ENCODE data around the gene EXOC4. TPM values are rescaled to one million over a fixed set of nuclear protein-coding genes. Genes with fewer than 3 reads are reported as not detected.

The EXOC4 gene
- total RNA-seq, 3 donors from 2014 or later = 88.3 to 136 (median 99.6) TPM

DNA sequence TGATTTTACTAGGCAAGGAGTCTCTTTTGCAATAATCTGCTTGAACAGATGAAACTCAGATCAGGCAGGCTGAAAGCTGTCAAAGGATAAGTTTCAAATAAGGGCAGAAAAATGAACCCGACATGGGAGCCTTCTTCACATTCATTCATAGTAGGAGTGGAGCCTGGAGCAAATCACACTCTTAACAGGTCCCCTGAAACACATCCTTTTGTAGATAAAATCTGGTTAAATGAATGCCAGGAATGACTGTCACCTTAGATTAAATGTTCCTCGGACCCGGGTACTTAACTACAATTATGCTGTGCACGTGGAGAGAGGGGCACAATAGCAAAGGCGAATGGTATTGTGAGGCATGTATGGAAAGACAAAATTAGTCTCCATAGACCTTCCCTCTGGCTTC, 529.6 kb downstream of the EXOC4 start:
- Histone ChIP-seq H3K27me3 (no peaks in the 10 kb centered on the region), H3K36me3 (no peaks in the 10 kb centered on the region), H3K27ac (no peak overlapping the region), H3K4me3 (no peak overlapping the region), H3K4me1 (no peaks in the 10 kb centered on the region), H3K9me3 (no peaks in the 10 kb centered on the region)
- intact Hi-C loops (cut with DNase I; ENCODE audit: low total_unique reads) = no loop called here
- no peak for DNase-seq (ENCODE audit: low spot score in 2 of 2)
- TF ChIP-seq, protein P1, sequence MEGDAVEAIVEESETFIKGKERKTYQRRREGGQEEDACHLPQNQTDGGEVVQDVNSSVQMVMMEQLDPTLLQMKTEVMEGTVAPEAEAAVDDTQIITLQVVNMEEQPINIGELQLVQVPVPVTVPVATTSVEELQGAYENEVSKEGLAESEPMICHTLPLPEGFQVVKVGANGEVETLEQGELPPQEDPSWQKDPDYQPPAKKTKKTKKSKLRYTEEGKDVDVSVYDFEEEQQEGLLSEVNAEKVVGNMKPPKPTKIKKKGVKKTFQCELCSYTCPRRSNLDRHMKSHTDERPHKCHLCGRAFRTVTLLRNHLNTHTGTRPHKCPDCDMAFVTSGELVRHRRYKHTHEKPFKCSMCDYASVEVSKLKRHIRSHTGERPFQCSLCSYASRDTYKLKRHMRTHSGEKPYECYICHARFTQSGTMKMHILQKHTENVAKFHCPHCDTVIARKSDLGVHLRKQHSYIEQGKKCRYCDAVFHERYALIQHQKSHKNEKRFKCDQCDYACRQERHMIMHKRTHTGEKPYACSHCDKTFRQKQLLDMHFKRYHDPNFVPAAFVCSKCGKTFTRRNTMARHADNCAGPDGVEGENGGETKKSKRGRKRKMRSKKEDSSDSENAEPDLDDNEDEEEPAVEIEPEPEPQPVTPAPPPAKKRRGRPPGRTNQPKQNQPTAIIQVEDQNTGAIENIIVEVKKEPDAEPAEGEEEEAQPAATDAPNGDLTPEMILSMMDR (IDR thresholded peaks at IDR 0.05) = no peak
- no peak for TF ChIP-seq POLR2AphosphoS5 (IDR thresholded peaks at IDR 0.05)
- no peak for TF ChIP-seq POLR2A (IDR thresholded peaks at IDR 0.05)

DNA sequence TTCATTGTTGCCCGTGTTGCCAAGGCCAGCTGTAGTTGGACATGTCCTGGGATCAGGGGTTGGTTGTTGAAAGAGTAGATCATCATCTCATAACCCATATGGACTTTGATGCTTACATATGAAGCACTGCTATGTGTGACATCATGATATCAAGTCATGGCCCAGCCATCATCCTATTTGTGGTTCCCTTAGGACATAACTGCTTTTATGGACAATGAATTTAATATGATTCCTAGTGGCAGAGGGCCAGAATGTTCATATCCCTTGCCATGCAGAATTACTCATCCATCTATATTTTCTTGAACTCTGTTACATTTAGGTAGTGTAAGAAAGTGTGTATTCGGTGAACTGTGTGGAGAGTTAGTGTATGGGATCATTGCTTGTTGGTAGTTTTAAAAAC, 530.4 kb downstream of the EXOC4 start:
- TF ChIP-seq POLR2AphosphoS5 (IDR thresholded peaks at IDR 0.05) (no peak), POLR2A (IDR thresholded peaks at IDR 0.05) (no peak)
- TF ChIP-seq, protein P1 (IDR thresholded peaks at IDR 0.05) = no peak
- no peak for DNase-seq (ENCODE audit: low spot score in 2 of 2)
- Histone ChIP-seq H3K27me3 (no peaks in the 10 kb centered on the region), H3K9me3 (no peaks in the 10 kb centered on the region), H3K27ac (no peak overlapping the region), H3K36me3 (no peaks in the 10 kb centered on the region), H3K4me3 (no peak overlapping the region), H3K4me1 (no peaks in the 10 kb centered on the region)
- intact Hi-C loops (cut with DNase I; ENCODE audit: low total_unique reads) = no loop called here

DNA sequence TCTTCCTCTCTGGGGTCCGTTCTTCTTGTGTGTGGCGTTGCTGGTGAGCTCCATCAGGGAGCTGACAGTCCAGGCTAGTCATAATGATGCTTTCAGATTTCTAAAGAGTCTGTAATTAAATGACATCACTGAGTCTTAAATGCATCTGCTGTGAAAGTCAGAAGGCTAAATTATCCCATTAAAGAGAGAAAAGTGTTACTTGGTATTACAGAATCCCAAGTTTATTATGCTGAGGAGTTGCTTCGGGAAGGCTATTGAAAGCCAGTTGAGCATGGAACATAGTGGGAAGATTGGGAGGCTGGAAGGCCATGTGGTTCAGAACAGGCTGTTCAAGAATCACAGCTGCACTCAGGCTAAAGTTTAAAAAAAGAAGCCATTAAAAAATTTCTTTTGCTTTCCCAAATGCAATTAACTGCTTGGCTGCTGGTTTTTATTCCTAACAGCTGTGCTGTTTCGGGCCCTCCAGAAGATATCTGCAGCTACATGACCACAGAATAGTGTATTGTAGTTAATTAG, 531.7 kb downstream of the EXOC4 start:
- H3K4me3 ChIP-seq = no peak overlapping the region
- no peak for DNase-seq (ENCODE audit: low spot score in 2 of 2)
- intact Hi-C loops (cut with DNase I; ENCODE audit: low total_unique reads) = no loop called here
- no peaks in the 10 kb centered on the region for H3K27me3 ChIP-seq
- TF ChIP-seq, protein P1 (IDR thresholded peaks at IDR 0.05) = no peak
- TF ChIP-seq POLR2AphosphoS5 (IDR thresholded peaks at IDR 0.05) (no peak), POLR2A (IDR thresholded peaks at IDR 0.05) (no peak)
- no peak overlapping the region for H3K27ac ChIP-seq
- H3K9me3 ChIP-seq = no peaks in the 10 kb centered on the region
- no peaks in the 10 kb centered on the region for H3K4me1 ChIP-seq
- H3K36me3 ChIP-seq = no peaks in the 10 kb centered on the region

DNA sequence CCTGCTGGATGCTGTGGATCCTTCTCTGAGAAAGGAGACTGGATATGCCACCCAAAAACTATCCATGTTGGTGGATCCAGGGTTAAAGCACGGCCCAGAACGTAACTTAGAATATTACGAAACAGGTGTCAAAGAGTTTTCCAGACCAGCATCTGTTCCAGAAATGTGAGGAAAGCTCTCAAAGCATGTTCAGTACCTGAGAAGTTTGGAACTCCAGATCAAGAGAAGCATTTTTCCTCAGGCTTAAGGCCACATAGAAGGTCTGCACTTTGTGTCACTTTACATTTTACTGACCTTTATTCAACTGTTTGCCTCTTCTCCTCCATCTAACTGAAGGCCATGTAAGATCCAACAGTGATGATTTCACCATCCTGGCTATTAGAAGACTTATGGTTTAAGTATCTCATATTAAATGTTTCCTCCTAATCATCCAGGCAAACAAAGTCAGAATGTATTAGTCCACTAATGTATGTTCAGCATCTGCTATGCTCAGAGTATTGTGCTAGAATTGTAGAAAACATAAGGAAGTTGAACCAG, 533.6 kb downstream of the EXOC4 start:
- no peak overlapping the region for H3K27ac ChIP-seq
- TF ChIP-seq POLR2A (IDR thresholded peaks at IDR 0.05) (no peak), POLR2AphosphoS5 (IDR thresholded peaks at IDR 0.05) (no peak)
- TF ChIP-seq, protein P1 (IDR thresholded peaks at IDR 0.05) = no peak
- H3K4me3 ChIP-seq = no peak overlapping the region
- no peaks in the 10 kb centered on the region for H3K27me3 ChIP-seq
- H3K9me3 ChIP-seq = no peaks in the 10 kb centered on the region
- intact Hi-C loops (cut with DNase I; ENCODE audit: low total_unique reads) = no loop called here
- DNase-seq (ENCODE audit: low spot score in 2 of 2) = no peak
- H3K4me1 ChIP-seq = no peaks in the 10 kb centered on the region
- no peaks in the 10 kb centered on the region for H3K36me3 ChIP-seq

DNA sequence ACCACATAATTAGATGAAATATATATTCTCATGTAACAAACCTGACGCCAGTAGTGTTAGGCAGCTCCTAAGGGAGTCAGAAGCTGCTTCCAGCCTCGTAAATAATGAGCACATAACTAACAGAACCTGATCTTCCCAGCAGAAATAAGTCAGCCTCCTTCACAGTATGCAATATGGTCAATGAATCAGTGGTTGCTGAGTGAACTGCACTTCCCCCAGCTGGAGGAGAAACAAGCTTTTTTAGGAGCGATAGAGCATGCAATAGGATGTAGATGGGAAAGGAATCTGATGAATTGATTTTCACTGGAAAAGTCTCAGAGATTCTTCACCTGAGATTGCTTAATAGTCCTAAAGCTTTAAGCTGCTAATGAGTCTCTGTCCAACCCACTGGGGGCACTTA, 537.1 kb downstream of the EXOC4 start:
- H3K4me3 ChIP-seq = no peak overlapping the region
- H3K9me3 ChIP-seq = no peaks in the 10 kb centered on the region
- no peak overlapping the region for H3K27ac ChIP-seq
- no peaks in the 10 kb centered on the region for H3K36me3 ChIP-seq
- intact Hi-C loops (cut with DNase I; ENCODE audit: low total_unique reads) = no loop called here
- no peak for TF ChIP-seq POLR2AphosphoS5 (IDR thresholded peaks at IDR 0.05)
- no peak for TF ChIP-seq POLR2A (IDR thresholded peaks at IDR 0.05)
- TF ChIP-seq, protein P1 (IDR thresholded peaks at IDR 0.05) = no peak
- no peaks in the 10 kb centered on the region for H3K27me3 ChIP-seq
- no peaks in the 10 kb centered on the region for H3K4me1 ChIP-seq
- no peak for DNase-seq (ENCODE audit: low spot score in 2 of 2)
